Type B pancreatic cell (in vitro differentiated cells): Measurements from ENCODE around the gene SERINC4. TPM values are rescaled to one million over a fixed set of nuclear protein-coding genes. Genes with fewer than 3 reads are reported as not detected.
"Not testable (repeated sequence)": the region's sequence is repeated elsewhere in the genome, so short reads cannot be mapped to it uniquely, and the experiment has no call there.

Experiments used
- DNase-seq: peaks from one replicate; pipeline ENCODE4 v3.0.0; 2021; ENCODE audit warnings: mixed read lengths; ENCODE audit not compliant: unreplicated experiment; ENCODE audit errors: extremely low spot score
- H3K27ac Mint-ChIP-seq: 2 replicates; pipeline ENCODE4 v1.8.0; 2021; ENCODE audit warnings: mild to moderate bottlenecking, mixed read lengths
- H3K27me3 Mint-ChIP-seq: 2 replicates; pipeline ENCODE4 v1.8.0; 2021; ENCODE audit warnings: mixed read lengths
- H3K36me3 Mint-ChIP-seq: 2 replicates; pipeline ENCODE4 v1.8.0; 2021; ENCODE audit warnings: mixed read lengths
- H3K4me1 Mint-ChIP-seq: one replicate; pipeline ENCODE4 v1.8.0; 2021; ENCODE audit warnings: mixed read lengths; ENCODE audit not compliant: unreplicated experiment
- H3K4me3 Mint-ChIP-seq: 2 replicates; pipeline ENCODE4 v1.8.0; 2021; ENCODE audit warnings: mild to moderate bottlenecking, mixed read lengths
- H3K9me3 Mint-ChIP-seq: 2 replicates; pipeline ENCODE4 v1.8.0; 2021; ENCODE audit warnings: mixed read lengths
- CTCF ChIP-seq: fragments of 200-600 bp; sonication (generic); conservative IDR thresholded peaks from 2 replicates; pipeline ENCODE4 v1.5.0; 2021; ENCODE audit warnings: antibody characterized with exemption, mild to moderate bottlenecking
- long read RNA-seq: library from polyadenylated mRNA; unstranded; transcript quantifications from one replicate; pipeline ENCODE4 v2.0.0, GENCODE V29; 2020
- total RNA-seq: library from RNA; stranded (reverse); gene quantifications from 2 replicates; pipeline ENCODE4 v1.2.1, GENCODE V29; 2021; ENCODE audit warnings: low replicate concordance

The SERINC4 gene
- total RNA-seq = 0.14 and 0.17 TPM in 2 replicates
- long read RNA-seq, partial matches to known transcripts = 0 of 1 reads
- long read RNA-seq, other reads (novel, unspliced or antisense) = 1 of 1 reads

GRCh38 chr15:43799945-43800285 is at the start of gene SERINC4:
Gene SERINC4 (minus strand): TSS chr15:43800220. CDS start chr15:43799986, 234 bp downstream.
- H3K4me3 Mint-ChIP-seq = peak within 1 kb of the TSS; percentile 100
- TF ChIP-seq CTCF = no peak
- peaks cover 51% of the 10 kb centered on the region for H3K4me1 Mint-ChIP-seq
- no peaks in the 10 kb centered on the region for H3K27me3 Mint-ChIP-seq
- no peaks in the 10 kb centered on the region for H3K9me3 Mint-ChIP-seq
- peak within 1 kb of the TSS; percentile 95 for H3K27ac Mint-ChIP-seq
- peaks cover 45% of the 10 kb centered on the region for H3K36me3 Mint-ChIP-seq
- DNase-seq = no peak

GRCh38 chr15:43845421-43845820 is 45.4 kb upstream of the SERINC4 start:
- H3K9me3 Mint-ChIP-seq = no peaks in the 10 kb centered on the region
- DNase-seq = no peak
- H3K27ac Mint-ChIP-seq = no peak overlapping the region
- H3K36me3 Mint-ChIP-seq = no peaks in the 10 kb centered on the region
- no peaks in the 10 kb centered on the region for H3K4me1 Mint-ChIP-seq
- no peaks in the 10 kb centered on the region for H3K27me3 Mint-ChIP-seq
- TF ChIP-seq CTCF = no peak
- no peak overlapping the region for H3K4me3 Mint-ChIP-seq

GRCh38 chr15:43832485-43832884 is 32.5 kb upstream of the SERINC4 start:
- not testable (repeated sequence) for H3K9me3 Mint-ChIP-seq
- H3K36me3 Mint-ChIP-seq = peaks cover 10% of the 10 kb centered on the region

GRCh38 chr15:43831519-43832052 is 31.6 kb upstream of the SERINC4 start:
- H3K36me3 Mint-ChIP-seq = peaks cover 10% of the 10 kb centered on the region
- not testable (repeated sequence) for H3K4me1 Mint-ChIP-seq, H3K27ac Mint-ChIP-seq, H3K4me3 Mint-ChIP-seq, H3K9me3 Mint-ChIP-seq, H3K27me3 Mint-ChIP-seq, DNase-seq

More at GRCh38 chr15:43832485-43832884, 32.5 kb upstream of the SERINC4 start:
- H3K4me1 Mint-ChIP-seq, H3K4me3 Mint-ChIP-seq, H3K27ac Mint-ChIP-seq, H3K27me3 Mint-ChIP-seq, DNase-seq: not testable (repeated sequence)

GRCh38 chr15:43830691-43831275 is 30.8 kb upstream of the SERINC4 start:
- H3K4me1 Mint-ChIP-seq, H3K36me3 Mint-ChIP-seq, H3K27ac Mint-ChIP-seq, H3K27me3 Mint-ChIP-seq, H3K9me3 Mint-ChIP-seq, DNase-seq, H3K4me3 Mint-ChIP-seq: not testable (repeated sequence)

- H3K4me1 Mint-ChIP-seq, H3K36me3 Mint-ChIP-seq, H3K27ac Mint-ChIP-seq, DNase-seq, H3K9me3 Mint-ChIP-seq, H3K4me3 Mint-ChIP-seq, H3K27me3 Mint-ChIP-seq: not testable (repeated sequence)
Observed at GRCh38 chr15:43829951-43830540, 30.0 kb upstream of the SERINC4 start.

GRCh38 chr15:43828061-43828657 is 28.1 kb upstream of the SERINC4 start:
- peaks cover 16% of the 10 kb centered on the region for H3K4me1 Mint-ChIP-seq
- peak overlapping the region; percentile 39 for H3K27ac Mint-ChIP-seq
- H3K36me3 Mint-ChIP-seq = peaks cover 5% of the 10 kb centered on the region
- H3K27me3 Mint-ChIP-seq = no peaks in the 10 kb centered on the region
- TF ChIP-seq CTCF = no peak
- H3K4me3 Mint-ChIP-seq = peak overlapping the region; percentile 88
- H3K9me3 Mint-ChIP-seq = peaks cover 5% of the 10 kb centered on the region
- DNase-seq = no peak
